T-helper 1 cell treated with Interleukin-12 subunit alpha and Interleukin-12 subunit beta and Interleukin-4 antibody, amounts not matched to agents 30 μg/mL and 1 μg/mL, for 36 hours (primary cell): ENCODE data around the gene MTF2.
"Not testable (repeated sequence)": the region's sequence is repeated elsewhere in the genome, so short reads cannot be mapped to it uniquely, and the experiment has no call there.

Experiments used
- H3K27ac Mint-ChIP-seq: one replicate; pipeline ENCODE4 v1.8.0; 2021; ENCODE audit warnings: mild to moderate bottlenecking, mixed read lengths
- H3K27me3 Mint-ChIP-seq: one replicate; pipeline ENCODE4 v1.8.0; 2021; ENCODE audit warnings: low read depth, mixed read lengths
- H3K36me3 Mint-ChIP-seq: one replicate; pipeline ENCODE4 v1.8.0; 2021; ENCODE audit warnings: low read depth, mixed read lengths
- H3K4me1 Mint-ChIP-seq: one replicate; pipeline ENCODE4 v1.8.0; 2021; ENCODE audit warnings: low read depth, mixed read lengths
- H3K4me3 Mint-ChIP-seq: one replicate; pipeline ENCODE4 v1.8.0; 2021; ENCODE audit warnings: mild to moderate bottlenecking, moderate library complexity, mixed read lengths
- H3K9me3 Mint-ChIP-seq: one replicate; pipeline ENCODE4 v1.8.0; 2021; ENCODE audit warnings: mixed read lengths

MTF2 gene

DNA sequence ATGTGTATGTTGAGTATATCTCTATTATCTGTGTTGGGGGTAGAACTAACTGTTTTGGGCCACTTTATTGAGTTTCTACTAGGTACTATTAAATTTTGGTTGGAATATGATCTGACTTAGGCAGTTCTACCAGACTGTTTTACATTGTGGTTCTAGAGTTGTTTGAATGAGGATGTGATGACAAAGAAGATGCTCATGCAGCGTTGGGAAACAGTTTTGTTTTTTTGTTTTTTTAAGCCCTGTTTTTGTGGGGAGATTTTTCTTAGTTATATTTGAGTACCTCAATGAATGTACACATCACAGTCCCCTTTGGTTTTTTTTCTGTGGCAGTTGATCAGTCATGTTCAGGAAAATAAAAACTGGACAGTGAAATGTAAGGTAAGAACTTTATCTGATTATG lies 61.0 kb downstream of the MTF2 start:
- no peaks in the 10 kb centered on the region for H3K27me3 Mint-ChIP-seq
- H3K4me3 Mint-ChIP-seq: no peak overlapping the region
- H3K27ac Mint-ChIP-seq: no peak overlapping the region
- peaks cover 6% of the 10 kb centered on the region for H3K4me1 Mint-ChIP-seq
- H3K9me3 Mint-ChIP-seq: no peaks in the 10 kb centered on the region
- peaks cover 14% of the 10 kb centered on the region for H3K36me3 Mint-ChIP-seq

DNA sequence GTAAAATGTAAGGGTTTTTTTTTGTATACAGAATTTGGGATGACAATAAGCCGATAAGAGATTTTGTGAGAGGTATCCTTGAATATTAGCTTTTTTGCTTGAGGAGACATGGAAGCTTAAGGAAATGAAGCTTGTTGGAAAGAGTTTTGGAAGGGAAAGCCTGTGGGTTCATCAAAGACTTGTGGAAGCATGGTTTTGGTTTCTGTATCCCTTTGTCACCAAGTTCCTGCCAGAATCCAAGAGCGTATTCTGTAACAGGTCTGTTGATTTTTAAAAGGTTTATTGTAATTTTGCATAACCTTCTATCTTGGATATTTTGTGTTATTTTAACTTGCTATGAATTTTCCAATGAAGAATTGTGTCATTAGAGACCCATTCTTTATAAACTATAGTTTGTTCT lies 63.1 kb downstream of the MTF2 start:
- no peak overlapping the region for H3K27ac Mint-ChIP-seq
- peaks cover 5% of the 10 kb centered on the region for H3K4me1 Mint-ChIP-seq
- no peak overlapping the region for H3K4me3 Mint-ChIP-seq
- peaks cover 7% of the 10 kb centered on the region for H3K36me3 Mint-ChIP-seq
- H3K27me3 Mint-ChIP-seq: no peaks in the 10 kb centered on the region
- no peaks in the 10 kb centered on the region for H3K9me3 Mint-ChIP-seq

GRCh38 chr1:93143136-93143535 lies 64.1 kb downstream of the MTF2 start:
- H3K4me1 Mint-ChIP-seq: peaks cover 7% of the 10 kb centered on the region
- no peaks in the 10 kb centered on the region for H3K9me3 Mint-ChIP-seq
- no peak overlapping the region for H3K4me3 Mint-ChIP-seq
- H3K27me3 Mint-ChIP-seq: no peaks in the 10 kb centered on the region
- H3K36me3 Mint-ChIP-seq: peaks cover 12% of the 10 kb centered on the region
- no peak overlapping the region for H3K27ac Mint-ChIP-seq

DNA sequence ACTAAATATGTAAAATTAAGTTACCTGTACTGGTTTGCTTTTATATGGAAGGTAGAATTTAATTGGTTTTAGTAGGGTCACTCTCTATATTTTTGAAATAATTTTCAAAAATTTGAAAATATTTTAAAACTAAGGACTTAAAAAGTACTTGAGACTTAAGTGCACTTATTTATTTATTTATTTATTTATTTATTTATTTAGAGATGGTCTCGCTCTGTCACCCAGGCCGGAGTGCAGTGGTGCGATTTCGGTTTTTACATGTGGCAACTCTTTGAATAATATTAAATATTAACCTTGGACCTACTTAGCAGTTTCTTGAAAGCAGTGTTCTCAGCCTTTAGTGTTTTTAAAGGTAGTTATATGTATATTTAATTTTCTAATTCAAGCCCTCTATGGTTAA lies 64.7 kb downstream of the MTF2 start:
- H3K9me3 Mint-ChIP-seq: no peaks in the 10 kb centered on the region
- no peak overlapping the region for H3K4me3 Mint-ChIP-seq
- H3K36me3 Mint-ChIP-seq: peaks cover 13% of the 10 kb centered on the region
- H3K27me3 Mint-ChIP-seq: no peaks in the 10 kb centered on the region
- peaks cover 7% of the 10 kb centered on the region for H3K4me1 Mint-ChIP-seq
- no peak overlapping the region for H3K27ac Mint-ChIP-seq

- Mint-ChIP-seq H3K4me3 (no peak overlapping the region), H3K27me3 (no peaks in the 10 kb centered on the region), H3K27ac (no peak overlapping the region), H3K4me1 (peaks cover 6% of the 10 kb centered on the region), H3K36me3 (peaks cover 20% of the 10 kb centered on the region), H3K9me3 (no peaks in the 10 kb centered on the region)
Measured at GRCh38 chr1:93148001-93148400, 68.9 kb downstream of the MTF2 start.

DNA sequence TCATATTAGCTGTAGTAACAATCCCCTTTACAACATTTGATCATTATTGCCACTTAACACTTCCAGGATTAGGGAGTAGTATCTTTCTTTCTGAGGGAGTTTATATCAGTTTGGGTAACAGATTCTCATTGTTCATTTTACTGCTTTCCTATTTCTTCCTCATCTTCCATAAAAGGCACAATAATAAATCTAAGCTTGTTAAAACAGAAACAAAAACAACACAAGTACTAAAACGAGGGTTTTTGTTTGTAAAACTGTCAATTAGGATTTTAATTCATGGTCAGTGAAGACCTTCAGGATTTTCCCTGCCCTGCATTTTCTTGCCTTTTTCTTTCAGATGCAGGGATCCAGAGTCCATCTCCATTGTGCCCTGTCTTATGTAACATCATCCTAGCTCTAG lies 71.6 kb downstream of the MTF2 start:
- H3K36me3 Mint-ChIP-seq: peaks cover 26% of the 10 kb centered on the region
- H3K27me3 Mint-ChIP-seq: no peaks in the 10 kb centered on the region
- peaks cover 10% of the 10 kb centered on the region for H3K4me1 Mint-ChIP-seq
- no peaks in the 10 kb centered on the region for H3K9me3 Mint-ChIP-seq
- H3K4me3 Mint-ChIP-seq: no peak overlapping the region
- H3K27ac Mint-ChIP-seq: no peak overlapping the region

DNA sequence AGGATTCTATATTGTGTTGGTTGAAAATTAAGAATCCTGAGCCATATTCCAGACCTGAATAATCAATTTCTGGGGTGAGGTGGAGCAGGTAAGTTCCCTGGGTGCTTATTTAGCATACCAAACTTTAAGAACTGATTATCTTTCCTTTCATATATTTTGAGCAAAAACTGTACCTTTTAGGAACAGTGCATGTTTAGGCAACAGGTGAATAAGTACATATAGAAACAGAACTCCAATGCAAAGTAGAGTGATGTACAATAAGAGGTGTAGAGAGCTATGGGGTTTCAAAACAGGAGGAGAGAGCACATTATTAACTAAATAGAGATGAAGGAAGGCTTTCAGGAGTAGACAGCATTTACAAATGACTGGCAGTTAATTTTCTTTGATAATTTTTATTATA lies 72.4 kb downstream of the MTF2 start:
- Mint-ChIP-seq H3K4me3 (no peak overlapping the region), H3K27ac (peak overlapping the region; percentile 3), H3K36me3 (peaks cover 29% of the 10 kb centered on the region), H3K27me3 (no peaks in the 10 kb centered on the region), H3K4me1 (peaks cover 12% of the 10 kb centered on the region), H3K9me3 (no peaks in the 10 kb centered on the region)

DNA sequence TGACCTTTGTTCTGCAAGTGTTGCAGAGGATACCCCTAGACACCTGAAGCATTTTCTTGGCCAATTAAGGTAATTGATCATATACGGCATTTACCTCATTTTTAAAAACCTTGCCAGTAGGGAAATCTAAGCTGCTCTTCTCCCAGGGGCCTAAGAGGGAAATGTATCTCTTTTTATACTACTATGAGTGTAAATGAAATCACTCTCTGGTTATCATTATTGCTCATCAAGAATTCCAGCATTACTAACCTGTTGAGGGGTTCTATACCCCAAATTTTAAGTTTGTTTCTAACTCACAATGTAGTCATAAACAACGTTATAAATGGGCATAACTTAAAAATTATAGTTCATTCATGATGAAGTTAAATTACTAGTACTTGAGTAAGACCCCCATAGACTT lies 73.8 kb downstream of the MTF2 start:
- H3K4me3 Mint-ChIP-seq: no peak overlapping the region
- H3K27me3 Mint-ChIP-seq: no peaks in the 10 kb centered on the region
- no peaks in the 10 kb centered on the region for H3K9me3 Mint-ChIP-seq
- H3K36me3 Mint-ChIP-seq: peaks cover 26% of the 10 kb centered on the region
- peaks cover 11% of the 10 kb centered on the region for H3K4me1 Mint-ChIP-seq
- no peak overlapping the region for H3K27ac Mint-ChIP-seq

DNA sequence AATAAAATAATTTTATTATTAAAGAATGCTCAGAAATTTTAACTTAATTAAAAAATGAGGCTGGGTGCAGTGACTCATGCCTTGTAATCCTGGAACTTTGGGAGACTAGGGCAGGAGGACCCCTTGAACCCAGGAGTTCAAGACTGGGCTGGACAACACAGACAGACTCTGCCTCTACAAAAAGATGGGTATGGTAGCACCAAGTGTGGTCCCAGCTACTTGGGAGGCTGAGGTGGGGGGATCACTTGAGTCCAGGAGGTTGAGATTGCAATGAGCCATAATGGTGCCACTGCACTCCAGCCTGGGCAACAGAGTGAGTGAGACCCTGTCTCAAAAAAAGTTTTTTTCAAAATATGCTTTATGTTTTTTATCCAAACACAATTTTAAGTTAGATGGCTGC lies 75.8 kb downstream of the MTF2 start:
- Mint-ChIP-seq H3K27me3 (no peaks in the 10 kb centered on the region), H3K4me3 (no peak overlapping the region), H3K27ac (no peak overlapping the region), H3K36me3 (peaks cover 22% of the 10 kb centered on the region), H3K9me3 (no peaks in the 10 kb centered on the region), H3K4me1 (peaks cover 11% of the 10 kb centered on the region)

DNA sequence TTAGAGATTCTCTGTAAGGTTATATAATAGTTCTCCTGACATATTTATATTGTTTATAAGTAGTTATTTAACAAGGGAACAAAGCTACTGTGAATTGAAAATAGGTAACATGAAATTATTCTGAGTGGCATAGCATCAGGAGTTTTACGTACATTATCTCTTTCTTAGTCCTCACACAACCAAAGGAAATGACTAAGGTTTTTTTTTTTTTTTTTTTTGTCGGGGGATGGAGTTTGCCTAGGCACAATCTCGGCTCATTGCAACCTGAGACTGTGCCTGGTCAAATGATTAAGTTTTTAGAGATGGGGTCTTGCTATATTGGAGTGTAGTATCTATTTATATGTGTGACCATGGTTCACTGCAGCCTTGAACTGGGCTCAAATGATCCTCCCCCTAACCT lies 76.3 kb downstream of the MTF2 start:
- no peaks in the 10 kb centered on the region for H3K27me3 Mint-ChIP-seq
- H3K4me3 Mint-ChIP-seq: no peak overlapping the region
- no peaks in the 10 kb centered on the region for H3K9me3 Mint-ChIP-seq
- peaks cover 21% of the 10 kb centered on the region for H3K36me3 Mint-ChIP-seq
- peak overlapping the region; percentile 59 for H3K27ac Mint-ChIP-seq
- peaks cover 11% of the 10 kb centered on the region for H3K4me1 Mint-ChIP-seq

DNA sequence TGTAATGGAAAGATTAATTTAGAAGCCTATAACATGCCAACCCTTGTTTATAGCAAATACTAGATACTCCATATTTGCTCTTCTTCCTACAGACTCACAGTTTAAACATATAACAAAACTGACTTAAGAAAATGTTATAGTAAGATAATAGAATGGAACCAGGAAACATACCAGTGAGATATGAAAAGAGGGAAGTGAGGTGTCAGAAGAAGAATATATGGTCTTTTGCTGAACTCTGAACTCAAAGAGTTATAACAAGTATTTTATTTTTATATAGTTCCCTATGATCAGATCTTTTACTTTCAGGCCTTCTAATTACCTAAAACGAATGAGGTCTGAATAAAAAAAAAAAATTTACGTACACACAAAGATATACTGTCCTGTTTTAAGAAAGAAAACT lies 80.3 kb downstream of the MTF2 start:
- Mint-ChIP-seq H3K36me3 (peaks cover 19% of the 10 kb centered on the region), H3K9me3 (no peaks in the 10 kb centered on the region), H3K27me3 (no peaks in the 10 kb centered on the region), H3K4me1 (peaks cover 14% of the 10 kb centered on the region), H3K4me3 (no peak overlapping the region), H3K27ac (no peak overlapping the region)

DNA sequence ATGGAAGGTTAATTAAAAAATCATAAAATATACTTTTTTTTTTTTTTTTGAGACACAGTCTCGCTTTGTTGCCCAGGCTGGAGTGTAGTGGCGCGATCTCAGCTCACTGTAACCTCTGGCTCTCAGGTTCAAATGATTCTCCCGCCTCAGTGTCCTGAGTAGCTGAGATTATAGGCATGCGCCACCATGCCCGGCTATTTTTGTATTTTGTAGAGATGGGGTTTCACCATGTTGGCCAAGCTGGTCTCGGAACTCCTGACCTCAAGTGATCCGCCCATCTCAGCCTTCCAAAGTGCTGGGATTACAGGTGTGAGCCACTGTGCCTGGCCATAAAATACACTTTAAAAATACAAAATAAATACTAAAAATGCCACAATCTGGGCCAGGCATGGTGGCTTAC lies 84.2 kb downstream of the MTF2 start:
- H3K4me3 Mint-ChIP-seq, H3K27me3 Mint-ChIP-seq, H3K27ac Mint-ChIP-seq: not testable (repeated sequence)
- peaks cover 21% of the 10 kb centered on the region for H3K9me3 Mint-ChIP-seq
- H3K36me3 Mint-ChIP-seq: peaks cover 35% of the 10 kb centered on the region
- peaks cover 16% of the 10 kb centered on the region for H3K4me1 Mint-ChIP-seq

- Mint-ChIP-seq H3K36me3 (peaks cover 38% of the 10 kb centered on the region), H3K27me3 (no peaks in the 10 kb centered on the region), H3K27ac (no peak overlapping the region), H3K4me3 (no peak overlapping the region), H3K4me1 (peaks cover 19% of the 10 kb centered on the region), H3K9me3 (peaks cover 25% of the 10 kb centered on the region)
Measured at GRCh38 chr1:93164816-93165215, 85.7 kb downstream of the MTF2 start.

DNA sequence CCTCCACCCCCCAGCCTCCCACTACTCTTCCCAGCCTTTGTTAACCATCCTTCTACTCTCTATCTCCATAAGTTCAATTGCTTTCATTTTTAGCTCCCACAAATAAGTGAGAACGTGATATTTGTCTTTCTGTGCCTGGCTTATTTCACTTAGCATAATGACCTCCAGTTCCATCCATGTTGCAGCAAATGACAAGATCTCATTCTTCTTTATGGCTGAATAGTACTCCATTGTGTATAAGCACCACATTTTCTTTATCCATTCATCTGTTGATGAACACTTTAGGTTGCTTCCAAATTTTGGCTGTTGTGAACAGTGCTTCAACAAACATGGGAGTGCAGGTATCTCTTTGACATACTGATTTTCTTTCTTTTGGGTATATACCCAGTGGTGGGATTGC lies 86.8 kb downstream of the MTF2 start:
- H3K4me3 Mint-ChIP-seq, H3K27ac Mint-ChIP-seq, H3K27me3 Mint-ChIP-seq: not testable (repeated sequence)
- H3K4me1 Mint-ChIP-seq: peaks cover 21% of the 10 kb centered on the region
- H3K36me3 Mint-ChIP-seq: peaks cover 41% of the 10 kb centered on the region
- H3K9me3 Mint-ChIP-seq: peaks cover 25% of the 10 kb centered on the region

DNA sequence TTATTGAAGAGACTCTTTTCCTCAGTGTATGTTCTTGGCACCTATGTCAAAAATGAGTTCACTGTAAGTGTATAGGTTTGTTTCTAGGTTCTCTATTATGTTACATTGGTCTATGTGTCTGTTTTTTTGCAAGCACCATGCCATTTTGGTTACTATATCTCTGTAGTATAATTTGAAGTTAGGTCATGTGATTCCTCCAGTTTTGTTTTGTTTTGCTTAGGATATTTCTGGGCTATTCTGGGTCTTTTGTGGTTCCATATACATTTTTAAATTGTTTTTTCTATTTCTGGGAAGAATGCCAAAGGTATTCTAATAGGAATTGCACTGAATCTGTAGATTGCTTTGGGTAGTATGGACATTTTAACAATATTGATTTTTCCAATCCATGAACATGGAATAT lies 87.9 kb downstream of the MTF2 start:
- Mint-ChIP-seq H3K27ac (no peak overlapping the region), H3K4me1 (peaks cover 30% of the 10 kb centered on the region), H3K4me3 (no peak overlapping the region), H3K9me3 (peaks cover 25% of the 10 kb centered on the region), H3K36me3 (peaks cover 42% of the 10 kb centered on the region), H3K27me3 (no peaks in the 10 kb centered on the region)

DNA sequence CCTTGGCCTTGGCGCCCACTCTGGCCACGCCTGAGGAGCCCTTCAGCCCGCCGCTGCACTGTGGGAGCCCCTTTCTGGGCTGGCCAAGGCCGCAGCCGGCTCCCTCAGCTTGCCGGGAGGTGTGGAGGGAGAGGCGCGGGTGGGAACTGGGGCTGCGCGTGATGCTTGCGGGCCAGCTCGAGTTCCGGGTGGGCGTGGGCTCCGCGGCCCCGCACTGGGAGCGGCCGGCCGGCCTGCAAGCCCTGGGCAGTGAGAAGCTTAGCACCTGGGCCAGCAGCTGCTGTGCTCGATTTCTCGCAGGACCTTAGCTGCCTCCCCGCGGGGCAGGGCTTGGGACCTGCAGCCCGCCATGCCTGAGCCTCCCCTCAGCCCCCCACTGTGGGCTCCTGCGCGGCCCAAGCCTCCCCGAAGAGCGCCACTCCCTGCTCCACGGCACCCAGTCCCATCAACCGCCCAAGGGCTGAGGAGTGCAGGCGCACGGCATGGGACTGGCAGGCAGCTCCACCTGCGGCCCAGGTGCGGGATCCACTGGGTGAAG lies 91.1 kb downstream of the MTF2 start:
- H3K4me3 Mint-ChIP-seq, H3K27ac Mint-ChIP-seq, H3K27me3 Mint-ChIP-seq: not testable (repeated sequence)
- Mint-ChIP-seq H3K9me3 (peaks cover 30% of the 10 kb centered on the region), H3K4me1 (peaks cover 33% of the 10 kb centered on the region), H3K36me3 (peaks cover 50% of the 10 kb centered on the region)
